Measurements from ENCODE around the gene SEC11C.

SEC11C gene

GRCh38 chr18:59132810-59133465, 6.7 kb upstream of the SEC11C start:
- DNase-seq: no peak
- H3K4me3 ChIP-seq (ENCODE audit: insufficient read depth in 1 of 2, low read depth in 1 of 2, low read length in 2 of 2): no peak overlapping the region
- H2BK15ac ChIP-seq (ENCODE audit: low read depth, poor library complexity, severe bottlenecking): no peak overlapping the region
- no peak overlapping the region for H3K4me2 ChIP-seq (ENCODE audit: low read length, poor library complexity, severe bottlenecking)
- H3K4me1 ChIP-seq (ENCODE audit: control insufficient read depth, insufficient read depth, low read depth, low read length): no peaks in the 10 kb centered on the region
- no peak overlapping the region for H3K27ac ChIP-seq (ENCODE audit: low read length, poor library complexity, severe bottlenecking)
- WGBS: 73% methylated on average over 5 of the region's 5 CpGs
- no peak overlapping the region for H2AFZ ChIP-seq (ENCODE audit: low read depth, low read length)
- no peak overlapping the region for H3K18ac ChIP-seq (ENCODE audit: low read depth in 1 of 2, low read length in 2 of 2)
- H2BK120ac ChIP-seq (ENCODE audit: low read depth, low read length): no peak overlapping the region
- H3K79me1 ChIP-seq (replicated peaks; ENCODE audit: low read length, poor library complexity, severe bottlenecking): no peaks in the 10 kb centered on the region
- H3K23ac ChIP-seq (ENCODE audit: low read length in 2 of 2): no peak overlapping the region
- H2AK5ac ChIP-seq (ENCODE audit: low read length, severe bottlenecking): no peak overlapping the region
- no peak overlapping the region for H4K91ac ChIP-seq (ENCODE audit: low read length)
- H3K9me3 ChIP-seq (ENCODE audit: control insufficient read depth, low read length): peaks cover 2% of the 10 kb centered on the region
- H3K9ac ChIP-seq (ENCODE audit: low read length): no peak overlapping the region
- H3K14ac ChIP-seq (ENCODE audit: low read length in 2 of 2): no peak overlapping the region
- no peak overlapping the region for H2BK12ac ChIP-seq (ENCODE audit: low read length in 2 of 2)
- no peaks in the 10 kb centered on the region for H3K36me3 ChIP-seq (ENCODE audit: control insufficient read depth in 1 of 2, insufficient read depth in 2 of 2, low read depth in 1 of 2, low read length in 2 of 2)
- no peak overlapping the region for H3K4ac ChIP-seq (ENCODE audit: low read depth in 1 of 2, low read length in 2 of 2)
- H4K8ac ChIP-seq (ENCODE audit: low read length): no peak overlapping the region
- peaks cover 88 to 90% of the 10 kb centered on the region in 2 experiments for H3K27me3 ChIP-seq (ENCODE audit: control insufficient read depth in 1 of 2, insufficient read depth in 1 of 2, low read length in 2 of 2)
- no peak overlapping the region for H2BK5ac ChIP-seq (ENCODE audit: low read depth, low read length, poor library complexity, severe bottlenecking)

GRCh38 chr18:59139291-59139614, 431 bp upstream of the SEC11C start:
- Histone ChIP-seq H3K79me1 (replicated peaks; ENCODE audit: low read length, poor library complexity, severe bottlenecking) (peaks cover 16% of the 10 kb centered on the region), H3K27ac (ENCODE audit: low read length, poor library complexity, severe bottlenecking) (peak overlapping the region; percentile 80), H2BK5ac (ENCODE audit: low read depth, low read length, poor library complexity, severe bottlenecking) (peak overlapping the region; percentile 81), H4K91ac (ENCODE audit: low read length) (no peak overlapping the region), H3K4me3 (ENCODE audit: insufficient read depth in 1 of 2, low read depth in 1 of 2, low read length in 2 of 2) (peak overlapping the region; percentile 88 to 95), H2AK5ac (ENCODE audit: low read length, severe bottlenecking) (no peak overlapping the region), H3K27me3 (ENCODE audit: control insufficient read depth in 1 of 2, insufficient read depth in 1 of 2, low read length in 2 of 2) (peaks cover 25 to 27% of the 10 kb centered on the region in 2 experiments), H3K18ac (ENCODE audit: low read depth in 1 of 2, low read length in 2 of 2) (peak overlapping the region in 1 of 2 experiments; percentile 50), H2BK120ac (ENCODE audit: low read depth, low read length) (no peak overlapping the region), H3K23ac (ENCODE audit: low read length in 2 of 2) (no peak overlapping the region), H3K4me2 (ENCODE audit: low read length, poor library complexity, severe bottlenecking) (peak overlapping the region; percentile 59), H4K8ac (ENCODE audit: low read length) (no peak overlapping the region), H3K9me3 (ENCODE audit: control insufficient read depth, low read length) (peaks cover 2% of the 10 kb centered on the region), H3K4ac (ENCODE audit: low read depth in 1 of 2, low read length in 2 of 2) (no peak overlapping the region), H2BK15ac (ENCODE audit: low read depth, poor library complexity, severe bottlenecking) (peak overlapping the region; percentile 6), H2AFZ (ENCODE audit: low read depth, low read length) (peak overlapping the region; percentile 84), H3K36me3 (ENCODE audit: control insufficient read depth in 1 of 2, insufficient read depth in 2 of 2, low read depth in 1 of 2, low read length in 2 of 2) (no peaks in the 10 kb centered on the region), H3K9ac (ENCODE audit: low read length) (peak overlapping the region; percentile 90), H3K4me1 (ENCODE audit: control insufficient read depth, insufficient read depth, low read depth, low read length) (peaks cover 4% of the 10 kb centered on the region), H3K14ac (ENCODE audit: low read length in 2 of 2) (no peak overlapping the region), H2BK12ac (ENCODE audit: low read length in 2 of 2) (no peak overlapping the region)
- 0% methylated on average over 15 of the region's 15 CpGs for WGBS
- DNase-seq: peak; percentile 92

DNA sequence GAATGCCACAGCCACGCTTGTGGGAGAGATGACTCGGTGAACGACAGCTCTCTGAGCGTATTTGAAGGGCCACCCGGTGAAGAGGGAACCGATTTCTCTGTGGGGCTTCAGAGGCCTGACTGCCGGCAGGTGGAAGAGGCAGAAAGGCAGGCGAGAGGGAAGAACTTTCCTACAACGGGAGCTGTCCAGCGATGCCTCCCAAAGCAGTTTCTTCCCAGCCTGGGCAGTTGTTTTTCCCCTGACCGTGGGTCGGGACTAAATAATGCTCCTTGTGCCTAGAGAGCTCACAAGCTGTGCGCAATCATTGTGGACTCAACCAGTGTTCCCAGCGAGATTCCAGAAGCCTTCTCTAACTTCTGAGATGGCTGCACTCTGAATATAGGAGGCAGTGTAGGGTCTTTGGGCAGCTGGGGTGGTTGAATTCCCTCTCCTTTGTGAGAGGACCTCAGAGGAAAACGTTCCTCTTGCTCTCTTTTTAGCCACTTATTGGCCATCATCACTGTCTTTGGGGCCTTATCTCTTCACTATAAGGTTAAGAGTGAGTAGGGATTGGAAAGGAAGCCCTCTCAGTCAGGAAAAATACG, 710 bp downstream of the SEC11C start:
- Histone ChIP-seq H3K4me2 (ENCODE audit: low read length, poor library complexity, severe bottlenecking) (peak overlapping the region; percentile 93), H2BK15ac (ENCODE audit: low read depth, poor library complexity, severe bottlenecking) (no peak overlapping the region), H2BK5ac (ENCODE audit: low read depth, low read length, poor library complexity, severe bottlenecking) (no peak overlapping the region), H3K4me1 (ENCODE audit: control insufficient read depth, insufficient read depth, low read depth, low read length) (peaks cover 4% of the 10 kb centered on the region), H3K4ac (ENCODE audit: low read depth in 1 of 2, low read length in 2 of 2) (no peak overlapping the region), H2AFZ (ENCODE audit: low read depth, low read length) (peak overlapping the region; percentile 43), H2BK120ac (ENCODE audit: low read depth, low read length) (no peak overlapping the region), H4K8ac (ENCODE audit: low read length) (no peak overlapping the region), H3K79me1 (replicated peaks; ENCODE audit: low read length, poor library complexity, severe bottlenecking) (peaks cover 21% of the 10 kb centered on the region), H3K9ac (ENCODE audit: low read length) (peak overlapping the region; percentile 90), H3K27ac (ENCODE audit: low read length, poor library complexity, severe bottlenecking) (no peak overlapping the region), H3K36me3 (ENCODE audit: control insufficient read depth in 1 of 2, insufficient read depth in 2 of 2, low read depth in 1 of 2, low read length in 2 of 2) (no peaks in the 10 kb centered on the region), H4K91ac (ENCODE audit: low read length) (no peak overlapping the region), H3K27me3 (ENCODE audit: control insufficient read depth in 1 of 2, insufficient read depth in 1 of 2, low read length in 2 of 2) (peaks cover 13 to 16% of the 10 kb centered on the region in 2 experiments), H3K23ac (ENCODE audit: low read length in 2 of 2) (no peak overlapping the region), H3K9me3 (ENCODE audit: control insufficient read depth, low read length) (no peaks in the 10 kb centered on the region), H3K4me3 (ENCODE audit: insufficient read depth in 1 of 2, low read depth in 1 of 2, low read length in 2 of 2) (peak overlapping the region; percentile 88 to 95), H2AK5ac (ENCODE audit: low read length, severe bottlenecking) (no peak overlapping the region), H3K18ac (ENCODE audit: low read depth in 1 of 2, low read length in 2 of 2) (no peak overlapping the region), H3K14ac (ENCODE audit: low read length in 2 of 2) (no peak overlapping the region), H2BK12ac (ENCODE audit: low read length in 2 of 2) (no peak overlapping the region)
- DNase-seq: peak; percentile 70
- WGBS: 8% methylated on average over 15 of the region's 16 CpGs

DNA sequence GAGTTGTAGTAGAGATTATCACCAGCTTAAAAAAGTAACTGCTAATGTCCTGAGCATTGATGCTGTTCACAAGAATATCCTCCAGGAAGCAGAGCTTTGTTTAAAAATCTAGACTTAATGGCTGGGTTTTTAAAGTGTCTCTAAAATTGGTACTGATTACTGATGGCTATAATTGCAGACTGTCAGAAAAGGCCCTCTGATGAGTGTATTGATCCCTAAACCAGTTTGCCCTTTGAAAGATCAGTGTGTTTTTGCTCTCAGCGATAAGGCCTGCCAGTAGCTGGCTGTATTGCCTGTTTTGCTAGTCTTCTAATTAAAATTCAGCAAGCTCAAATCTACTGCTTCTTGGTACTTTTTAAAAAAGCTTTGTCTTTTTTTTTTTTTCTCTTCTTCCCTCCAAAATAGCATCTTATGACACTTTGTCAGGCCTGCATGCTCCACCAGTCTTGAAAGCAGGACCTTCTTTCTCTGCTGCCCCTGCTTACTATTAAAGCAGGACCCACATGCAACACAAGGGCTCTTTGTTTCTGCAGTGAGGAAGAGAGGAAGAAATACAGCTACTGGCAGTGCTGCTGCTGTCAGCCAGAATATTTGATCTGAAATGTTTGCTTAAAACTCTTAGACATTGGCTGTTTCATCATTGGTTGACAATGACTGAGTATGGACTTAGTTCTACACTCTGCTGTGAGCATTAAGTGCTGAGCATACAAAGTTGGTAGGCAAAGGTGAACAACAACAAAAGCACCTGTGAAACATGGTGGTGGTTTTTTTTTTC, 1.8 kb downstream of the SEC11C start:
- H3K4me1 ChIP-seq (ENCODE audit: control insufficient read depth, insufficient read depth, low read depth, low read length): peaks cover 4% of the 10 kb centered on the region
- H3K4ac ChIP-seq (ENCODE audit: low read depth in 1 of 2, low read length in 2 of 2): no peak overlapping the region
- H2AK5ac ChIP-seq (ENCODE audit: low read length, severe bottlenecking): no peak overlapping the region
- H3K27ac ChIP-seq (ENCODE audit: low read length, poor library complexity, severe bottlenecking): no peak overlapping the region
- no peak overlapping the region for H4K8ac ChIP-seq (ENCODE audit: low read length)
- no peak overlapping the region for H2BK15ac ChIP-seq (ENCODE audit: low read depth, poor library complexity, severe bottlenecking)
- DNase-seq: no peak
- H3K4me2 ChIP-seq (ENCODE audit: low read length, poor library complexity, severe bottlenecking): no peak overlapping the region
- H3K9ac ChIP-seq (ENCODE audit: low read length): no peak overlapping the region
- H3K36me3 ChIP-seq (ENCODE audit: control insufficient read depth in 1 of 2, insufficient read depth in 2 of 2, low read depth in 1 of 2, low read length in 2 of 2): no peaks in the 10 kb centered on the region
- no peak overlapping the region for H3K4me3 ChIP-seq (ENCODE audit: insufficient read depth in 1 of 2, low read depth in 1 of 2, low read length in 2 of 2)
- no peak overlapping the region for H3K23ac ChIP-seq (ENCODE audit: low read length in 2 of 2)
- H3K9me3 ChIP-seq (ENCODE audit: control insufficient read depth, low read length): no peaks in the 10 kb centered on the region
- H3K27me3 ChIP-seq (ENCODE audit: control insufficient read depth in 1 of 2, insufficient read depth in 1 of 2, low read length in 2 of 2): peaks cover 3 to 6% of the 10 kb centered on the region in 2 experiments
- WGBS: 100% methylated on average over 1 of the region's 1 CpG
- H3K18ac ChIP-seq (ENCODE audit: low read depth in 1 of 2, low read length in 2 of 2): no peak overlapping the region
- peaks cover 27% of the 10 kb centered on the region for H3K79me1 ChIP-seq (replicated peaks; ENCODE audit: low read length, poor library complexity, severe bottlenecking)
- H3K14ac ChIP-seq (ENCODE audit: low read length in 2 of 2): no peak overlapping the region
- H2BK5ac ChIP-seq (ENCODE audit: low read depth, low read length, poor library complexity, severe bottlenecking): no peak overlapping the region
- H2BK120ac ChIP-seq (ENCODE audit: low read depth, low read length): no peak overlapping the region
- no peak overlapping the region for H2AFZ ChIP-seq (ENCODE audit: low read depth, low read length)
- H2BK12ac ChIP-seq (ENCODE audit: low read length in 2 of 2): no peak overlapping the region
- no peak overlapping the region for H4K91ac ChIP-seq (ENCODE audit: low read length)

Data from mesenchymal stem cell (in vitro differentiated cells and primary cell).